Immature natural killer cell (primary cell): ENCODE data around the gene CHD9. TPM values are rescaled to one million over a fixed set of nuclear protein-coding genes. Genes with fewer than 3 reads are reported as not detected.
A peak's percentile ranks its signal among the peaks of the same experiment; 100 is the strongest.
"Not testable (repeated sequence)": the region's sequence is repeated elsewhere in the genome, so short reads cannot be mapped to it uniquely, and the experiment has no call there.

Source experiments
- DNase-seq, 3 donors: peaks; one replicate each; pipeline ENCODE4 v3.0.0; 2022; ENCODE audit warnings: mixed read lengths in 1 of 3
- H3K27ac Mint-ChIP-seq, 6 donors: one replicate each; pipeline ENCODE4 v1.8.0; 2020; ENCODE audit warnings: mixed read lengths in 6 of 6, mild to moderate bottlenecking in 5 of 6, inconsistent platforms in 4 of 6, moderate library complexity in 3 of 6
- H3K27me3 Mint-ChIP-seq, 3 donors: one replicate each; pipeline ENCODE4 v1.8.0; 2020 to 2021; ENCODE audit warnings: low read depth in 3 of 3, mild to moderate bottlenecking in 3 of 3, mixed read lengths in 3 of 3, moderate library complexity in 3 of 3, inconsistent platforms in 1 of 3
- H3K36me3 Mint-ChIP-seq, 3 donors: one replicate each; pipeline ENCODE4 v1.8.0; 2020; ENCODE audit warnings: mixed read lengths in 3 of 3, inconsistent platforms in 2 of 3, mild to moderate bottlenecking in 2 of 3
- H3K4me1 Mint-ChIP-seq, 2 donors: one replicate each; pipeline ENCODE4 v1.8.0; 2020; ENCODE audit warnings: inconsistent platforms in 2 of 2, mild to moderate bottlenecking in 2 of 2, mixed read lengths in 2 of 2, moderate library complexity in 1 of 2
- H3K4me3 Mint-ChIP-seq, 5 donors: one replicate each; pipeline ENCODE4 v1.8.0; 2020; ENCODE audit warnings: mild to moderate bottlenecking in 5 of 5, mixed read lengths in 5 of 5, inconsistent platforms in 3 of 5, moderate library complexity in 3 of 5
- H3K9me3 Mint-ChIP-seq, 6 donors: one replicate each; pipeline ENCODE4 v1.8.0; 2020; ENCODE audit warnings: mild to moderate bottlenecking in 6 of 6, mixed read lengths in 6 of 6, inconsistent platforms in 4 of 6, moderate library complexity in 3 of 6
- polyA plus RNA-seq, 3 donors: library from polyadenylated mRNA; unstranded; fragments of 300-500 nt; fragmentation: Illumina TruSeq; gene quantifications; one replicate each; pipeline ENCODE4 v1.2.3, GENCODE V29; 2021

CHD9 gene
- polyA plus RNA-seq, 3 donors from 2014 or later = 47.1 to 68.6 (median 48.5) TPM

DNA sequence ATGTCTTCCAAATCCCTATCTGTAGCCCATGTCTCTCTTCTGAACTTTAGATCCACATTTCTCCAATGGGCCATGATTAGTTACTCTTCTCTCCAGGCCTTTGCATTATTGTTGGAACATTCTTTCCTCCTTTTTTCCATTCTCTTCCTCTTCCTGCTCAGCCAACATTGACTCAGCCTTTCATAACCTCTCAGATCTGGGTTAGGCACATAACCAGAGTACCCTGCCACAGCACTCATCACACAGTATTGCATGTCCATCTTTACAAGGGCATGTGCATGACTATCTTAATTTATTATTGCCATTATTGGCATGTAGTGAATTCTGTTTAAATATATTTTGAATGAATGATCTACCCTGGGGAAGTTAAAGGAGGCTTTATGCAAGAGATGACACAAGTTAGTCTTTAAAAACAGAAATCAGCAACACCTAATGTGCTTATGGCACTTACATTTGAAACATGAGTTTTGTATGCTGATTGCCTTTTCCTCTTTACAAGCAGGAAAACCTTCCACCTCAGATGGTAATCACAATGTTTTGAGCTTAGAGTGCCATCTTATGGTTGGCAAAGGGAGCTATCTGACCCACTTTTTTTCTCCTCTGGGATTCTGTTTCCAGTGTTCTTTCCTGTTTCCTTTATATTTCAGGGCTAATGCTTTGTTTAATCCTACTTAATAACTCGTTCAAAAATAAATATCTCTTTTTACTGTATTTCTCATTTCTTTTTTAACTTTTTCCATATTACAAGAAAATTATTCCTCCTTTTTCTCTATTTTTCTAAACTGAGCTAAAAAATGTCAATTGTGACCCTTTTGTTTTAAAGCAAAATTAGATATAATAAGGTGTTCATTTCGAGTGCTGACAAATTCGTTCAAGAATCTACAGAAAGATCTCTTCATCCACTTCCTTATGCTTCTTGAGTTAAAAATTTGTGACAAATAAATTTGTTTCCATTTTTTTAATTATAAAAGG lies 228.5 kb downstream of the CHD9 start:
- H3K4me3 Mint-ChIP-seq = no peak overlapping the region
- no peaks in the 10 kb centered on the region for H3K27me3 Mint-ChIP-seq
- H3K9me3 Mint-ChIP-seq = no peaks in the 10 kb centered on the region
- no peaks in the 10 kb centered on the region for H3K4me1 Mint-ChIP-seq
- H3K27ac Mint-ChIP-seq = no peak overlapping the region
- peak in 2 of 3 donors; percentile 3 to 13 for DNase-seq
- H3K36me3 Mint-ChIP-seq = peaks cover 7 to 15% (median 12%) of the 10 kb centered on the region in 3 donors

DNA sequence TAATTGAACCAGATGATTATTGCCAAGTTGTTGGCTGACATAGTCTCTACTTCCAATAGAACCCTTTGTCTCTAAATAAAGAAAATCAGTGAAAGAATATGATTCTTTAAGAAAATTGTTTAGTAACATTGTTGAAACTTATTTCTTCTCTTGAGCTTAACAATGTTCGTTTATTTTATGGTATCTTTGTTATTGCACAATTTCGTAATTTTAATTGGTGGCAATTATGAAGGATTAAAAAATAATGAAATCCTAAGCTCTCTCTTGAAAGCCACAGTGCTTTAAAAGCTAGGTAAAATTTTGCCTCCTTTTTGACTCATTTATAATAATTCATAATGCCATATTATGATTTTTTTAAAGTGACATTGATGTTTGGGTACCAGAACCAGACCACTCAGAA lies 230.4 kb downstream of the CHD9 start:
- H3K27ac Mint-ChIP-seq = no peak overlapping the region
- no peaks in the 10 kb centered on the region for H3K27me3 Mint-ChIP-seq
- no peaks in the 10 kb centered on the region for H3K9me3 Mint-ChIP-seq
- peaks cover 17 to 29% (median 22%) of the 10 kb centered on the region in 3 donors for H3K36me3 Mint-ChIP-seq
- no peak for DNase-seq
- no peaks in the 10 kb centered on the region for H3K4me1 Mint-ChIP-seq
- no peak overlapping the region for H3K4me3 Mint-ChIP-seq

DNA sequence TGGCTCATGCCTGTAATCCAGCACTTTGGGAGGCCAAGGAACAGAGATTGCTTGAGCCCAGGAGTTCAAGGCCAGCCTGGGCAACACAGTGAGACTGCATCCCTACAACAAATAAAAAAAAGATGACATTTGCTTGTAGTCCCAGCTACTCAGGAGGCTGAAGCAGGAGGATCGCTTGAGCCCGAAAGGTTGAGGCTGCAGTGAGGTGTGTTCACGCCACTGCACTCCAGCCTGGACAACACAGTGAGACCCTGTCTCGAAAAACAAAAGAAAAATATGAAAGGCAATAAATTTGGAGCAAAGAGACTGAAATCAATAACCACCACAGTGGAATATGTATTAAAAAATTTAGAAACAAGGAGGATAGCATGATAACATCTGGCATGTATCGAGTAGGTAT lies 235.7 kb downstream of the CHD9 start:
- Mint-ChIP-seq H3K27me3 (no peaks in the 10 kb centered on the region), H3K27ac (peak overlapping the region in 2 of 6 donors; percentile 36 to 46), H3K4me3 (no peak overlapping the region), H3K4me1 (peaks cover 4 to 15% of the 10 kb centered on the region in 2 donors), H3K9me3 (no peaks in the 10 kb centered on the region), H3K36me3 (peaks cover 22 to 69% (median 44%) of the 10 kb centered on the region in 3 donors)
- DNase-seq = no peak

DNA sequence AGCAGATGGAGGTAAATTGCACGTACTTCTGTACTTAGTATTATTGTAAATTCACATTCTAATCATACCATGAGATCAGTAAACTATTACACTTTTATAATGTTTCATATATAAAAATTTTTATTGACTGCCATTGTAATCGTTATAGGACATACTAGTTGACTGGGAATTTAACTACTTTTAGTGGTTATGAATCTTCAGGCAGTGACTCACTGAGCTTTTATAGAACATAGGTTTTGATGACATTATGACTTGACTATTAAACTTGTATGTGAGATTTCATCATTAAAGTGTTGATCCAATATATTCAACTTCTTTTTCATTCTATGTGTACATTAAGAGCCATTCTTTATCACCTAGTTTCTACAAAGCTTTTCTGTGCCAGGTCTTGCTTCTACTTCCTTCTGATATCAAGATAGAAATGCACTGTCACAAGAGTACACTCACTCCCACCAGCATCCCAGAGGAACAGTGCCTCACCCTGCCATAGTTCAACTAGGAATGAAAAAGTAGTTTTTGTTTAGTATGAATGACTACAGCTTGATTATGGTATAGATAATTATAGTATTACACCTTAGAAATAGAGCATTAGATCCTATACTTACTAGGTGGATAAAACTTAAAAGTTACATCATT lies 237.1 kb downstream of the CHD9 start:
- peak overlapping the region in 1 of 6 donors; percentile 12 for H3K27ac Mint-ChIP-seq
- peaks cover 4 to 18% of the 10 kb centered on the region in 2 donors for H3K4me1 Mint-ChIP-seq
- H3K27me3 Mint-ChIP-seq = peaks cover 0 to 3% (median 0%) of the 10 kb centered on the region in 3 donors
- peaks cover 26 to 69% (median 42%) of the 10 kb centered on the region in 3 donors for H3K36me3 Mint-ChIP-seq
- no peaks in the 10 kb centered on the region for H3K9me3 Mint-ChIP-seq
- DNase-seq = no peak
- no peak overlapping the region for H3K4me3 Mint-ChIP-seq

DNA sequence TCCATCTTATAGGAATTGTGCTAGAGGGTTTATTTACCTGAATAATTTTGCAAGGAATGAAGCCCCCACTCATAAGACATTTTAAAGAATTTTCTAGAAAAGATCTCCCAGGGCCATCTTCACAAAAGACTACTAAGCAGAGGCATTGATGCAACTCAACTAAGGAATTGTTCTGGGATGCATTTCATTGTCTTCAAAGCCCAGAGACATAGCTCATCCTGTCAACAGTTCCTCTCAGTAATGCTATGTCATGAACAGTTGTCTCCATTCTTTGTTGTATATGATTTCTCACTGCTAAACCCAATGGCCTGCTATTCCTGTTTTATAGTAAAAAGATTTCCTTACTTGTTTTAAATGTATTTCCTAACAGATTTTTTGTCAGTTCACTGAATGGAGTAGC lies 242.7 kb downstream of the CHD9 start:
- DNase-seq = no peak
- peaks cover 0 to 5% (median 0%) of the 10 kb centered on the region in 3 donors for H3K27me3 Mint-ChIP-seq
- no peak overlapping the region for H3K4me3 Mint-ChIP-seq
- peaks cover 14 to 50% (median 18%) of the 10 kb centered on the region in 3 donors for H3K36me3 Mint-ChIP-seq
- H3K4me1 Mint-ChIP-seq = peaks cover 4 to 18% of the 10 kb centered on the region in 2 donors
- H3K9me3 Mint-ChIP-seq = no peaks in the 10 kb centered on the region
- no peak overlapping the region for H3K27ac Mint-ChIP-seq

DNA sequence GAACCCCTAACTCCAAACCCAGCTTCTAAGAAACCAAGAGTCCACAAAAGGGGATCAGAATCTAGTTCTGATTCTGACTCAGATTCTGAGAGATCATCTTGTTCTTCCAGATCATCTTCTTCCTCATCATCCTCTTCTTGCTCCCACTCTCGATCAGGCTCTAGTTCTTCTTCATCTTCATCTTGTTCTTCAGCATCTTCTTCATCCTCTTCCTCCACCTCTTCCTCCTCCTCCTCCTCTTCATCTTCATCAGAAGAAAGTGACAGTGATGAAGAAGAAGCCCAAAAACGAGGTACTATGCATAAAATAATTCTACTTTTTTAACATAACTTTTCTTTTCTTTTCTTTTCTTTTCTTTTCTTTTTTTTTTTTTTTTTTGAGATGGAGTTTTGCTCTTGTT lies 249.5 kb downstream of the CHD9 start:
- DNase-seq = no peak
- Mint-ChIP-seq H3K27me3 (peaks cover 0 to 2% (median 0%) of the 10 kb centered on the region in 3 donors), H3K4me1 (no peaks in the 10 kb centered on the region), H3K9me3 (no peaks in the 10 kb centered on the region), H3K27ac (peak overlapping the region in 2 of 6 donors; percentile 5 to 43), H3K36me3 (peaks cover 17 to 30% (median 21%) of the 10 kb centered on the region in 3 donors), H3K4me3 (no peak overlapping the region)

DNA sequence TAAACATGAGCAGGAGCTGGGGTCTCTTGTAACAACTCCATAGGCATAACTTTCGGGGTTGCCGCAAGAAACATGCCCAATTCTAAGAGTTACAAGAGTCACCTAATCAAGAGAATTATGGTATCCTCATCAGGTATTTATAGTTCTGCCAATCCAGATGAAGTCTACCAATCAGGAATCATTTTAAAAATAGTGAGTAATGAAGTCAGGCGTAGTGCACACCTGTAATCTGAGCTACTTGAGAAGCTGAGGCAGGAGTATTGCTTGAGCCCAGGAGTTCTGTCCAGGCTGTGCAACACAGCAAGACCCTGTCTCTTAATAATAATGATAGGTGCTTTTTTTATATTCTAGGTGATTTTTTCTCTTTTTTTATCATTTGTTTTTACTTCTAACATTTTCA lies 251.0 kb downstream of the CHD9 start:
- H3K4me3 Mint-ChIP-seq = no peak overlapping the region
- H3K4me1 Mint-ChIP-seq = no peaks in the 10 kb centered on the region
- no peak overlapping the region for H3K27ac Mint-ChIP-seq
- H3K27me3 Mint-ChIP-seq = peaks cover 0 to 3% (median 2%) of the 10 kb centered on the region in 3 donors
- no peaks in the 10 kb centered on the region for H3K9me3 Mint-ChIP-seq
- DNase-seq = no peak
- peaks cover 22 to 34% (median 25%) of the 10 kb centered on the region in 3 donors for H3K36me3 Mint-ChIP-seq

DNA sequence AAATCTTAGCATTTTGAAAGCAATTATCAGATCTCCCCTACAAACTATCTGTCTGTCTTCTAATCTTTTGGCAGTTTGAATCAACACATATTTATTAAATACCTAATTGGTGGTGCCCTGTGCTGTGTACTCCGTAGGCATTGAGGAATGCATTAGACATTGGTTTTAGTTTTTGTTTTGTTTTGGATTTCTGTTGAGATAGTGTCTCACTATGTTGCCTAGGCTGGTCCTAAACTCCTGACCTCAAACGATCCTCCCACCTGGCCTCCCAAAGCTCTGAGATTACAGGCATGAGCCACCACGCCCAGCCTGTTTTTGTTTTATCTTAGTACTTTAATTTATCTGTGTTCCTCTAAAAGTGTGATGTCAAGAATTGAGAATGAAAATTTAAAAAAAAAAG lies 254.7 kb downstream of the CHD9 start:
- Mint-ChIP-seq H3K4me1 (no peaks in the 10 kb centered on the region), H3K4me3 (no peak overlapping the region), H3K36me3 (peaks cover 26 to 44% (median 31%) of the 10 kb centered on the region in 3 donors), H3K9me3 (no peaks in the 10 kb centered on the region), H3K27ac (peak overlapping the region in 1 of 6 donors; percentile 0), H3K27me3 (peaks cover 0 to 3% (median 0%) of the 10 kb centered on the region in 3 donors)
- DNase-seq = no peak

DNA sequence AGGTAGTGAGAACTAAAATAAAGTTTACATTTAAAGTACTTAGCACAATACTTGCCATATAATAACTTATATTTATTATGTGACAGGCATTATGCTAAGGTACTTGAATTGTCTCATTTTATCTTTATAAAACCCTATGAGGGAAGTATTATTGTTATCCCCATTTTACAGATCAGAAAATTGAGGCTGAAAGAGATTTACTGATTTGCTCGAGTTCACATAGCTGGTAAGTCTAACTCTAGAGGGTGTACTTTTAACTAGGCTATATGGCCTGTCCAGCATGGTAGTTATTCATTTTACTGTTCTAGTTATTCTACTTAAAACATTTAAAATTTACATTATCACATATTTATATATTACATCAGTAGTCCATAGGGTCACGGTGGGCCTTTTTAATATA lies 266.2 kb downstream of the CHD9 start:
- Mint-ChIP-seq H3K27ac (no peak overlapping the region), H3K4me3 (no peak overlapping the region), H3K9me3 (peaks cover 0 to 1% (median 0%) of the 10 kb centered on the region in 6 donors), H3K4me1 (no peaks in the 10 kb centered on the region), H3K36me3 (peaks cover 12 to 35% (median 21%) of the 10 kb centered on the region in 3 donors), H3K27me3 (no peaks in the 10 kb centered on the region)
- DNase-seq = no peak

DNA sequence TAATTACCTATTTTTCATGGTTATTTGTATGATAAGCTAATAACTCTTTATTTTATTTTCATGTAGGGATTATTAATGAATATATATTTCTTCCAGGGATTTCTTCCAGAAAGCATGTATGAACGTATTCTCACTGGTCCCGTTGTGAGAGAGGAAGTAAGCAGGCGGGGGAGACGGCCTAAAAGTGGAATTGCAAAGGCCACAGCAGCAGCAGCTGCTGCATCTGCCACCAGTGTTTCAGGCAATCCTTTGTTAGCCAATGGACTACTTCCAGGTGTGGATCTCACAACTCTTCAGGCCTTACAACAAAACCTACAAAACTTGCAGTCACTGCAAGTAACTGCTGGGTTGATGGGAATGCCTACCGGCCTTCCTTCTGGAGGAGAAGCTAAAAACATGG lies 269.1 kb downstream of the CHD9 start:
- Mint-ChIP-seq H3K9me3 (no peaks in the 10 kb centered on the region), H3K27me3 (no peaks in the 10 kb centered on the region), H3K36me3 (peaks cover 2 to 18% (median 5%) of the 10 kb centered on the region in 3 donors), H3K4me3 (no peak overlapping the region), H3K4me1 (no peaks in the 10 kb centered on the region), H3K27ac (no peak overlapping the region)
- no peak for DNase-seq

DNA sequence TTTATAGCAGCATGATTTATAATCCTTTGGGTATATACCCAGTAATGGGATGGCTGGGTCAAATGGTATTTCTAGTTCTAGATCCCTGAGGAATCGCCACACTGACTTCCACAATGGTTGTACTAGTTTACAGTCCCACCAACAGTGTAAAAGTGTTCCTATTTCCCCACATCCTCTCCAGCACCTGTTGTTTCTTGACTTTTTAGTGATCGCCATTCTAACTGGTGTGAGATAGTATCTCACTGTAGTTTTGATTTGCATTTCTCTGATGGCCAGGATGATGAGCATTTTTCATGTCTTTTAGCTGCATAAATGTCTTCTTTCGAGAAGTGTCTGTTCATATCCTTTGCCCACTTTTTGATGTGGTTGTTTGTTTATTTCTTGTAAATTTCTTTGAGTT lies 276.2 kb downstream of the CHD9 start:
- not testable (repeated sequence) for H3K36me3 Mint-ChIP-seq, H3K27ac Mint-ChIP-seq, H3K9me3 Mint-ChIP-seq, H3K27me3 Mint-ChIP-seq, DNase-seq, H3K4me3 Mint-ChIP-seq
- H3K4me1 Mint-ChIP-seq = peaks cover 9 to 11% of the 10 kb centered on the region in 2 donors

DNA sequence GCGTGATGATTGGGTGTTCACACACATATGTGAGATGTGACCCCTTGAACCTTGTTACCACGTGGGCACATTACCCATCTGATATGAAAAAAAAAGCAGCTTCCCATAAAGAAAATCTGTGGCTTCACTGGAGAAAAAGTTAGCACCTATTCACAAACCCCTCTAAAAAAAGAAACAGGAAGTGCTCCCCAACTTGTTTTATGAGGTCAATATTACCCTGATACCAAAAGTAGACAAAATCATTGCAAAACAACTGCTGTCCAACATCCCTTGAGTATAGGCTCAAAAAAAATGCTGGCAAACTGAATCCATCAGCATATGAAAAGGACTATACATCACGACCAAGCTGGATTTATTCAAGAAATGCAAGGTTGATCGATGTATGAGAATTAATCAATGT lies 279.8 kb downstream of the CHD9 start:
- Mint-ChIP-seq H3K27ac (no peak overlapping the region), H3K4me3 (peak overlapping the region in 1 of 5 donors; percentile 17), H3K36me3 (no peaks in the 10 kb centered on the region), H3K27me3 (peaks cover 0 to 2% (median 0%) of the 10 kb centered on the region in 3 donors), H3K4me1 (peaks cover 9 to 11% of the 10 kb centered on the region in 2 donors), H3K9me3 (peaks cover 0 to 6% (median 0%) of the 10 kb centered on the region in 6 donors)
- no peak for DNase-seq

DNA sequence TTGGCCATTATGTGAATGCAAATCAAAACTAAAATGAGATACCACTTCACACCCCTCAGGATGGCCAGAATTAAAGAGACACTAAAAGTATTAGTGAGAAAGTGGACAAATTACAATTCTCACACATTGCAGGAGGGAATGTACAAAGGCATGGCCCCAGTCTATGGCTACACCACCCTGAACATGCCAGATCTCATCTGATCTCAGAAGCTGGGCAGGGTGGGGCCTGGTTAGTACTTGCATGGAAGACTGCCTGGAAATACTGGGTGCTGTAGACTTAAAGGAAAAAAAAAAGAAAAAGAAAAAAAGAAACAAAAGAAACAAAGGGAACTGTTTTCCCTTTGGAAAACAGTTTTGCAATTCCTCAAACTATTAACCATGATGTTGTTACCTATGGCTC lies 282.5 kb downstream of the CHD9 start:
- Mint-ChIP-seq H3K4me1 (peaks cover 9 to 11% of the 10 kb centered on the region in 2 donors), H3K36me3 (no peaks in the 10 kb centered on the region), H3K27ac (no peak overlapping the region), H3K9me3 (peaks cover 0 to 2% (median 0%) of the 10 kb centered on the region in 6 donors), H3K27me3 (peaks cover 0 to 8% (median 0%) of the 10 kb centered on the region in 3 donors), H3K4me3 (no peak overlapping the region)
- DNase-seq = no peak

DNA sequence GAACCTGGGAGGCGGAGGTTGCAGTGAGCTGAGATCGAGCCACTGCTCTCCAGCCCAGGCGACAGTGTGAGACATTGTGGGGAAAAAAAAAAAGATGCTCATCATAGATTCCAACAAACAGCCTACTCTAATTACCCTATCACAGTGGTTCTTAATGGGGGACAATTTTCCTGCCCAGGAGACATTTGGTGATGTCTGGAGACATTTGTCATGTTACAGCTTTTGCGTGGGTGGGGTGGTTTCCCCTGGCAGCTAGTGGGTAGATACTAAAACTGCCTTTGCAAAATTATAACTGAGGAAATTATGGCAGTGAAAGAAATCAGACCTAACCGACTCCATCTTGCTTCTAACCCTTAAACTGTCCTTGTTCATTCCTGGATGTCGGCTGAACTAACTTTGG lies 287.0 kb downstream of the CHD9 start:
- H3K27ac Mint-ChIP-seq = no peak overlapping the region
- H3K4me1 Mint-ChIP-seq = no peaks in the 10 kb centered on the region

More for the DNA sequence above, 287.0 kb downstream of the CHD9 start:
- Mint-ChIP-seq H3K9me3 (peaks cover 0 to 2% (median 0%) of the 10 kb centered on the region in 6 donors), H3K4me3 (no peak overlapping the region), H3K36me3 (peaks cover 0 to 3% (median 0%) of the 10 kb centered on the region in 3 donors), H3K27me3 (peaks cover 3 to 10% (median 4%) of the 10 kb centered on the region in 3 donors)
- DNase-seq = no peak
